G401.6 (cell line): Measurements from ENCODE around the gene KAT6B.

Experiments
- FAIRE-seq: peaks from 2 replicates; lab custom pipeline; 2012; peaks lifted over from hg19 to GRCh38; lab: Jason Lieb, UNC

The KAT6B gene

GRCh38 chr10:74923556-74923955 lies 97.2 kb downstream of the KAT6B start:
- FAIRE-seq: no peak

GRCh38 chr10:74924251-74924963 lies 98.0 kb downstream of the KAT6B start:
- peak; percentile 98 for FAIRE-seq

GRCh38 chr10:74925291-74925690 lies 98.9 kb downstream of the KAT6B start:
- no peak for FAIRE-seq

- FAIRE-seq: no peak
Observed at GRCh38 chr10:74925708-74926107, 99.3 kb downstream of the KAT6B start.

GRCh38 chr10:74926791-74927585 lies 100.6 kb downstream of the KAT6B start:
- no peak for FAIRE-seq

- no peak for FAIRE-seq
Observed at GRCh38 chr10:74927701-74928100, 101.3 kb downstream of the KAT6B start.

GRCh38 chr10:74928742-74929191 lies 102.4 kb downstream of the KAT6B start:
- FAIRE-seq: peak; percentile 57

GRCh38 chr10:74929197-74929596 lies 102.8 kb downstream of the KAT6B start:
- no peak for FAIRE-seq

- FAIRE-seq: no peak
Observed at GRCh38 chr10:74930965-74931364, 104.6 kb downstream of the KAT6B start.

- FAIRE-seq: no peak
Observed at GRCh38 chr10:74932648-74933047, 106.2 kb downstream of the KAT6B start.

- FAIRE-seq: no peak
Observed at GRCh38 chr10:74934100-74934812, 107.9 kb downstream of the KAT6B start.

- peak; percentile 27 for FAIRE-seq
Observed at GRCh38 chr10:74936577-74937265, 110.3 kb downstream of the KAT6B start.

GRCh38 chr10:74937266-74937856 lies 111.0 kb downstream of the KAT6B start:
- no peak for FAIRE-seq

GRCh38 chr10:74944205-74944604 lies 117.8 kb downstream of the KAT6B start:
- no peak for FAIRE-seq

- FAIRE-seq: no peak
Observed at GRCh38 chr10:74947781-74948401, 121.5 kb downstream of the KAT6B start.

- no peak for FAIRE-seq
Observed at GRCh38 chr10:74949034-74949832, 122.8 kb downstream of the KAT6B start.

GRCh38 chr10:74949843-74950765 lies 123.7 kb downstream of the KAT6B start:
- no peak for FAIRE-seq

GRCh38 chr10:74953214-74953613 lies 126.8 kb downstream of the KAT6B start:
- no peak for FAIRE-seq

- FAIRE-seq: no peak
Observed at GRCh38 chr10:74955796-74956195, 129.4 kb downstream of the KAT6B start.
